A549 (cell line): ENCODE data around the gene SH3BP5. TPM values are rescaled to one million over a fixed set of nuclear protein-coding genes. Genes with fewer than 3 reads are reported as not detected.

ENCODE experiments used
- ATAC-seq, 2 experiments: fragments of 200-7000 bp in 1 of 2; fragments of >200 bp in 1 of 2; cut with Nextera tagmentation in 1 of 2; cut with Tn5 transposase in 1 of 2; 3 replicates each; pipeline versions ENCODE4 v1.8.0 to v1.9.1; 2018 to 2020; ENCODE audit warnings: mild to moderate bottlenecking in 1 of 2, moderate library complexity in 1 of 2
- CTCF ChIA-PET: fragments of 300-600 bp; sonication (Branson Sonifier 250); formaldehyde crosslinking; extraction: SDS; loops from one replicate; lab custom pipeline; 2021; ENCODE audit warnings: antibody characterized with exemption, inconsistent platforms; lab: Yijun Ruan, JAX
- POLR2A ChIA-PET: fragments of 350-600 bp; formaldehyde crosslinking; extraction: SDS; loops from one replicate; lab custom pipeline; 2021; ENCODE audit warnings: antibody characterized with exemption, inconsistent platforms; lab: Yijun Ruan, JAX
- DNase-seq, 2 experiments: peaks; one replicate each; pipeline versions ENCODE4 v3.0.0 to v3.0.0-alpha.2; 2011 to 2016; ENCODE audit warnings: low read depth in 1 of 2, low spot score in 1 of 2
- FAIRE-seq: peaks from 2 replicates; lab custom pipeline; 2011; peaks lifted over from hg19 to GRCh38; lab: Jason Lieb, UNC
- H3K27ac ChIP-seq, 2 experiments: fragments of >200 bp; sonication (Bioruptor Twin); formaldehyde crosslinking; 3 replicates each; pipeline ENCODE4 v1.5.1; 2016 to 2017
- H3K4me1 ChIP-seq: fragments of >200 bp; sonication (Bioruptor Twin); formaldehyde crosslinking; 3 replicates; pipeline ENCODE4 v1.6.1; 2016
- H3K4me2 ChIP-seq: fragments of >200 bp; sonication (Bioruptor Twin); formaldehyde crosslinking; 3 replicates; pipeline ENCODE4 v1.6.1; 2016
- H3K4me3 ChIP-seq: fragments of >200 bp; sonication (Bioruptor Twin); formaldehyde crosslinking; 3 replicates; pipeline ENCODE4 v1.5.1; 2016
- H3K9me3 ChIP-seq: fragments of >200 bp; sonication (Bioruptor Twin); formaldehyde crosslinking; 3 replicates; pipeline ENCODE4 v1.6.1; 2016
- CHD2 ChIP-seq: fragments of 150-350 bp; IDR thresholded peaks from 2 replicates; pipeline ENCODE4 v1.6.1; 2014; ENCODE audit warnings: low read length; ENCODE audit not compliant: partially characterized antibody
- CHD4 ChIP-seq: fragments of 200-600 bp; sonication (generic); IDR thresholded peaks from 2 replicates; pipeline ENCODE4 v1.6.1; 2016; ENCODE audit warnings: antibody characterized with exemption, mild to moderate bottlenecking, borderline replicate concordance
- EHF ChIP-seq: fragments of 250-450 bp; sonication (Bioruptor Pico); IDR thresholded peaks from 2 replicates; pipeline ENCODE4 v1.5.0; 2020; ENCODE audit warnings: mild to moderate bottlenecking
- EHMT2 ChIP-seq: fragments of 200-600 bp; sonication (generic); IDR thresholded peaks from 2 replicates; pipeline ENCODE4 v1.6.1; 2016; ENCODE audit warnings: antibody characterized with exemption, low read depth, mild to moderate bottlenecking, moderate library complexity
- EP300 ChIP-seq, 2 experiments: fragments of >200 bp; sonication (Bioruptor Twin); formaldehyde crosslinking; IDR thresholded peaks; 2 replicates in 1 of 2; 3 replicates in 1 of 2; pipeline ENCODE4 v1.6.1; 2016 to 2017
- FOSL2 ChIP-seq, 2 experiments: fragments of 450-650 bp in 1 of 2; fragments of >200 bp in 1 of 2; sonication (Bioruptor Twin) in 1 of 2; formaldehyde crosslinking; IDR thresholded peaks; 2 replicates each; pipeline versions ENCODE4 v1.5.0 to v1.6.1; 2016 to 2020; ENCODE audit warnings: mild to moderate bottlenecking in 1 of 2, moderate library complexity in 1 of 2
- KDM5A ChIP-seq: fragments of 200-600 bp; sonication (generic); IDR thresholded peaks from 2 replicates; pipeline ENCODE4 v1.6.1; 2016; ENCODE audit warnings: antibody characterized with exemption, mild to moderate bottlenecking
- NPAS2 ChIP-seq: fragments of 250-450 bp; sonication (Bioruptor Pico); IDR thresholded peaks from 2 replicates; pipeline ENCODE4 v1.8.0; 2022; ENCODE audit warnings: mild to moderate bottlenecking, moderate library complexity, borderline replicate concordance
- PHF8 ChIP-seq: fragments of 200-600 bp; sonication (generic); IDR thresholded peaks from 2 replicates; pipeline ENCODE4 v1.6.1; 2016; ENCODE audit warnings: low read depth, mild to moderate bottlenecking, antibody characterized with exemption, moderate library complexity, borderline replicate concordance
- RAD21 ChIP-seq, 2 experiments: fragments of >200 bp in 1 of 2; sonication (Bioruptor Twin) in 1 of 2; formaldehyde crosslinking in 1 of 2; IDR thresholded peaks in 1 of 2; conservative IDR thresholded peaks in 1 of 2; 2 replicates in 1 of 2; 3 replicates in 1 of 2; pipeline ENCODE4 v1.6.1; 2012 to 2018; ENCODE audit warnings: inconsistent platforms in 1 of 2
- ZSCAN20 ChIP-seq: fragments of 250-450 bp; sonication (Bioruptor Pico); IDR thresholded peaks from 2 replicates; pipeline ENCODE4 v1.8.0; 2022; ENCODE audit warnings: mild to moderate bottlenecking, moderate library complexity
- WGBS: methylation state at CpG from one replicate; pipeline ENCODE4 v1.1.6; 2017; ENCODE audit errors: missing lambda C conversion rate; 5-methylcytosine and 5-hydroxymethylcytosine counted together
- polyA plus RNA-seq, 4 experiments: library from polyadenylated mRNA; depleted of rRNA in 3 of 4; stranded (reverse); fragments of >200 nt; fragmentation: RNase III in 1 of 4; extraction: RNeasy Plus Mini Kit Qiagen cat#74134 plus additional on column Dnase treatment in 1 of 4; gene quantifications; 2 replicates in 3 of 4; 3 replicates in 1 of 4; pipeline ENCODE4 v1.2.3, GENCODE V29; 2011 to 2017
- TF ChIP-seq, protein P1 (sequence below): fragments of 250-450 bp; sonication (Bioruptor Pico); IDR thresholded peaks from 2 replicates; pipeline ENCODE4 v1.5.0; 2021; ENCODE audit warnings: mild to moderate bottlenecking, moderate library complexity, borderline replicate concordance
- TF ChIP-seq, protein P2 (sequence below): fragments of 200-600 bp; sonication (generic); IDR thresholded peaks from 2 replicates; pipeline ENCODE4 v1.6.1; 2016; ENCODE audit warnings: antibody characterized with exemption, mild to moderate bottlenecking, moderate library complexity

Gene SH3BP5
- polyA plus RNA-seq, 2 of the 4 experiments (the other 2 are of a cell fraction), result 10.9 to 16.0 TPM

DNA sequence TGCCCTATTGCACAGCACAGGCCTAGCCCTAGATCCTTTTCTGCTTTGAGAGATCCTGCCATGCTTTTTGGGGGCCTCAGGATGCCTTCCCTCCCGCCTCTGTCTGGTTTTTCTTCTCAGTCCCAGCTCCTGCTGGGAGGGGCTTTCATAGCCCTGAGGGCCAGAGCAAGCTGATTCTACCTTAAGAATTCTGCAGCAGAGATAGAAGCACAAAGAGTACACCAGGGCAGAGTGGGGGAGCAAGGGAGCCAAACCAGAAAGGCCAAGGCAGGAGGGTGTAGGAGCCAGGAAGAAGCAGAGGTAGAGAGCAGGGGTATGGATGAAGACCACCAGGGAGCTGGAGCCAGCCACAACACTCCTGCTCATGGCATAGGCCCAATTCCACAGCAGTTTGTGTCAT is 18.1 kb downstream of the SH3BP5 start:
- WGBS, result 71% methylated on average over 1 of the region's 1 CpG
- Histone ChIP-seq H3K27ac (no peak overlapping the region), H3K4me2 (no peak overlapping the region), H3K4me1 (peaks cover 25% of the 10 kb centered on the region), H3K4me3 (no peak overlapping the region), H3K9me3 (no peaks in the 10 kb centered on the region)
- no peak for TF ChIP-seq EHF (CRISPR knock-in tag)
- TF ChIP-seq PHF8, result no peak
- no peak for TF ChIP-seq ZSCAN20
- TF ChIP-seq RAD21 (conservative IDR thresholded peaks at IDR 0.05 in 1 of 2, IDR thresholded peaks at IDR 0.05 in 1 of 2), result no peak
- TF ChIP-seq, protein P1, sequence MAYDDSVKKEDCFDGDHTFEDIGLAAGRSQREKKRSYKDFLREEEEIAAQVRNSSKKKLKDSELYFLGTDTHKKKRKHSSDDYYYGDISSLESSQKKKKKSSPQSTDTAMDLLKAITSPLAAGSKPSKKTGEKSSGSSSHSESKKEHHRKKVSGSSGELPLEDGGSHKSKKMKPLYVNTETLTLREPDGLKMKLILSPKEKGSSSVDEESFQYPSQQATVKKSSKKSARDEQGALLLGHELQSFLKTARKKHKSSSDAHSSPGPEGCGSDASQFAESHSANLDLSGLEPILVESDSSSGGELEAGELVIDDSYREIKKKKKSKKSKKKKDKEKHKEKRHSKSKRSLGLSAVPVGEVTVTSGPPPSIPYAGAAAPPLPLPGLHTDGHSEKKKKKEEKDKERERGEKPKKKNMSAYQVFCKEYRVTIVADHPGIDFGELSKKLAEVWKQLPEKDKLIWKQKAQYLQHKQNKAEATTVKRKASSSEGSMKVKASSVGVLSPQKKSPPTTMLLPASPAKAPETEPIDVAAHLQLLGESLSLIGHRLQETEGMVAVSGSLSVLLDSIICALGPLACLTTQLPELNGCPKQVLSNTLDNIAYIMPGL (CRISPR knock-in tag), result no peak
- TF ChIP-seq, protein P2, sequence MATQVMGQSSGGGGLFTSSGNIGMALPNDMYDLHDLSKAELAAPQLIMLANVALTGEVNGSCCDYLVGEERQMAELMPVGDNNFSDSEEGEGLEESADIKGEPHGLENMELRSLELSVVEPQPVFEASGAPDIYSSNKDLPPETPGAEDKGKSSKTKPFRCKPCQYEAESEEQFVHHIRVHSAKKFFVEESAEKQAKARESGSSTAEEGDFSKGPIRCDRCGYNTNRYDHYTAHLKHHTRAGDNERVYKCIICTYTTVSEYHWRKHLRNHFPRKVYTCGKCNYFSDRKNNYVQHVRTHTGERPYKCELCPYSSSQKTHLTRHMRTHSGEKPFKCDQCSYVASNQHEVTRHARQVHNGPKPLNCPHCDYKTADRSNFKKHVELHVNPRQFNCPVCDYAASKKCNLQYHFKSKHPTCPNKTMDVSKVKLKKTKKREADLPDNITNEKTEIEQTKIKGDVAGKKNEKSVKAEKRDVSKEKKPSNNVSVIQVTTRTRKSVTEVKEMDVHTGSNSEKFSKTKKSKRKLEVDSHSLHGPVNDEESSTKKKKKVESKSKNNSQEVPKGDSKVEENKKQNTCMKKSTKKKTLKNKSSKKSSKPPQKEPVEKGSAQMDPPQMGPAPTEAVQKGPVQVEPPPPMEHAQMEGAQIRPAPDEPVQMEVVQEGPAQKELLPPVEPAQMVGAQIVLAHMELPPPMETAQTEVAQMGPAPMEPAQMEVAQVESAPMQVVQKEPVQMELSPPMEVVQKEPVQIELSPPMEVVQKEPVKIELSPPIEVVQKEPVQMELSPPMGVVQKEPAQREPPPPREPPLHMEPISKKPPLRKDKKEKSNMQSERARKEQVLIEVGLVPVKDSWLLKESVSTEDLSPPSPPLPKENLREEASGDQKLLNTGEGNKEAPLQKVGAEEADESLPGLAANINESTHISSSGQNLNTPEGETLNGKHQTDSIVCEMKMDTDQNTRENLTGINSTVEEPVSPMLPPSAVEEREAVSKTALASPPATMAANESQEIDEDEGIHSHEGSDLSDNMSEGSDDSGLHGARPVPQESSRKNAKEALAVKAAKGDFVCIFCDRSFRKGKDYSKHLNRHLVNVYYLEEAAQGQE, result no peak
- no peak for TF ChIP-seq CHD2
- TF ChIP-seq CHD4, result no peak
- no peak for TF ChIP-seq EP300 (IDR thresholded peaks at IDR 0.05)
- TF ChIP-seq KDM5A, result no peak
- TF ChIP-seq NPAS2, result no peak
- ChIA-PET CTCF (no interaction called here), POLR2A (no interaction called here)
- FAIRE-seq (no peak), ATAC-seq (no peak), DNase-seq (no peak)

DNA sequence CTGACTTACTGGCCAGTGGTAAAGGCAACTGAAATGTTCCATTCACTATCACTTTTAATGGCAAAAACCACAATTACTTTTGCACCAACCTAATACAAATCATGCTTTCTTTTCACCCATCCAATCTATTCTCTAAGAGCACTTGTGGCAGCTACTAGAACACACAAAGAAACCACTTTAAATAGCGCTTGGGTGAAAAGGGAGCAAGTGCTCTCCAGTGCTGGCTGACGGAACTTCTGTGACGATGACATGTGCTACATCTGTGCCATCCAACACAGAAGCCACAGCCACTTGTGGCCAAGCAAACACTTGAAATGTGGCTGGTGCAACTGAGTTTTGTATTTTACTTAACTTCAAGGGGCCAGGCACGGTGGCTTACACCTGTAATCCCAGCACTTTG is 18.9 kb downstream of the SH3BP5 start:
- H3K4me3 ChIP-seq, result no peak overlapping the region
- CTCF ChIA-PET, result no interaction called here

DNA sequence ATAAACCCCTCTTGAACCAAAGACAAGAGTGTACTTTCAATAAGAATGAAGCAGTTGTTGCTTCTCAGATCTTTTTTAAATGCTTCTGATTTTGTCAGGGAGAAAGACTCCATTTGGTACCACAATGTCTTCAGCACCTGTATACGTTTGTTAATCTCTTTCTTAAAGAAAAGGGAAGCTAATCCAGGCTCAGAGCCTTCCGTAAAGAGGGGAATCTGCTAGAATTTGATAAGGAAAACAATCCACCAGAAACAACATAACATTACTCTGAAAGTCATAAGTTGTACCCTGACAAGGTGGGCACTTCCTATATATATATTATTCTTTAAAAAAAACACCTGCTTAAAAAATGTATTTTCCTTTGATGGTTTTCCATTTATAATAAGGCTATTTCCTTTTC is 19.8 kb downstream of the SH3BP5 start:
- Histone ChIP-seq H3K9me3 (no peaks in the 10 kb centered on the region), H3K4me3 (no peak overlapping the region), H3K4me2 (no peak overlapping the region), H3K27ac (no peak overlapping the region), H3K4me1 (peaks cover 21% of the 10 kb centered on the region)
- ChIA-PET CTCF (interaction anchor here (1.5 kb wide), 1 partner anchor 93 kb away, joined by 4 read pairs; no protein-coding TSS in a partner anchor), POLR2A (no interaction called here)
- DNase-seq (no peak), FAIRE-seq (no peak)
- WGBS, result 50% methylated on average over 2 of the region's 2 CpGs
- TF ChIP-seq, protein P2, result no peak
- no peak for TF ChIP-seq EHMT2
- TF ChIP-seq, all 56 proteins: peak for 0
- ATAC-seq, result no peak

More for the DNA sequence above, 18.9 kb downstream of the SH3BP5 start:
- no peak overlapping the region for H3K4me2 ChIP-seq
- no peak overlapping the region for H3K27ac ChIP-seq
- H3K9me3 ChIP-seq, result no peaks in the 10 kb centered on the region
- POLR2A ChIA-PET, result no interaction called here
- WGBS, result 94% methylated on average over 4 of the region's 4 CpGs
- ATAC-seq (no peak), DNase-seq (no peak), FAIRE-seq (no peak)
- H3K4me1 ChIP-seq, result peaks cover 21% of the 10 kb centered on the region
- TF ChIP-seq FOSL2 (IDR thresholded peaks at IDR 0.05), result no peak
- no peak for TF ChIP-seq FOSL2 (CRISPR knock-in tag; IDR thresholded peaks at IDR 0.05)
